PC-9 (cell line): ENCODE results near the gene PROK2. TPM values are rescaled to one million over a fixed set of nuclear protein-coding genes. Genes with fewer than 3 reads are reported as not detected.

Experiments
- BruUV-seq: library from RNA; stranded (reverse); fragments of 400-500 nt; replicated peaks from 2 replicates; lab custom pipeline; 2021; lab: Mats Ljungman, UMichigan
- CTCF ChIA-PET: fragments of 300-600 bp; sonication (Branson Sonifier 250); formaldehyde crosslinking; loops from one replicate; lab custom pipeline; 2022; ENCODE audit warnings: antibody characterized with exemption; lab: Charles Lee
- POLR2A ChIA-PET: fragments of 300-600 bp; sonication (Branson Sonifier 250); formaldehyde crosslinking; loops from one replicate; lab custom pipeline; 2022; ENCODE audit warnings: antibody characterized with exemption; ENCODE audit not compliant: unreplicated experiment; lab: Charles Lee
- DNase-seq, 2 experiments: peaks; one replicate each; pipeline versions ENCODE4 v3.0.0 to v3.0.0-alpha.2; 2015 to 2022; ENCODE audit warnings: mixed read lengths in 1 of 2
- H2AFZ ChIP-seq: fragments of 200-600 bp; sonication (generic); 2 replicates; pipeline ENCODE4 v1.8.1; 2017; ENCODE audit warnings: antibody characterized with exemption
- H3F3A ChIP-seq: fragments of 200-600 bp; sonication (generic); 2 replicates; pipeline ENCODE4 v1.8.1; 2017; ENCODE audit warnings: antibody characterized with exemption, mild to moderate bottlenecking, low read depth; ENCODE audit not compliant: insufficient read depth
- H3K27ac ChIP-seq: fragments of 200-600 bp; sonication (generic); 2 replicates; pipeline ENCODE4 v1.6.1; 2016; ENCODE audit warnings: mixed run types
- H3K27me3 ChIP-seq: fragments of 200-600 bp; sonication (generic); 2 replicates; pipeline ENCODE4 v1.6.1; 2016; ENCODE audit warnings: low read depth, mixed run types; ENCODE audit not compliant: insufficient read depth
- H3K36me3 ChIP-seq: fragments of 200-600 bp; sonication (generic); 2 replicates; pipeline ENCODE4 v1.6.1; 2016; ENCODE audit warnings: low read depth, mixed run types
- H3K4me1 ChIP-seq: fragments of 200-600 bp; sonication (generic); replicated peaks from 2 replicates; pipeline ENCODE4 v1.6.1; 2016; ENCODE audit warnings: mixed run types; ENCODE audit not compliant: insufficient read depth
- H3K4me2 ChIP-seq: fragments of 200-600 bp; sonication (generic); 2 replicates; pipeline ENCODE4 v1.6.1; 2017; ENCODE audit warnings: mixed run types
- H3K4me3 ChIP-seq: fragments of 200-600 bp; sonication (generic); 2 replicates; pipeline ENCODE4 v1.6.1; 2016; ENCODE audit warnings: mixed run types
- H3K79me2 ChIP-seq: fragments of 200-600 bp; sonication (generic); 2 replicates; pipeline ENCODE4 v1.6.1; 2017; ENCODE audit warnings: low read depth, mixed run types
- H3K9me2 ChIP-seq: fragments of 200-600 bp; sonication (generic); 2 replicates; pipeline ENCODE4 v1.8.1; 2017; ENCODE audit warnings: mild to moderate bottlenecking; ENCODE audit not compliant: insufficient read depth
- H3K9me3 ChIP-seq: fragments of 200-600 bp; sonication (generic); 2 replicates; pipeline ENCODE4 v1.8.1; 2016; ENCODE audit warnings: low read depth; ENCODE audit not compliant: insufficient read depth
- H4K20me1 ChIP-seq: fragments of 200-600 bp; sonication (generic); 2 replicates; pipeline ENCODE4 v1.8.1; 2017; ENCODE audit not compliant: insufficient read depth
- CTCF ChIP-seq: fragments of 200-600 bp; sonication (generic); conservative IDR thresholded peaks from 2 replicates; pipeline ENCODE4 v1.6.1; 2017; ENCODE audit warnings: mixed run types, antibody characterized with exemption, mild to moderate bottlenecking, moderate library complexity
- EZH2 ChIP-seq: fragments of 200-600 bp; sonication (generic); IDR thresholded peaks from 2 replicates; pipeline ENCODE4 v1.8.0; 2017; ENCODE audit warnings: antibody characterized with exemption, low read depth
- intact Hi-C: fragments of 100-400 bp; cut with micrococcal nuclease; formaldehyde crosslinking; loops from one replicate; pipeline ENCODE4 v1.10.0; 2022; ENCODE audit not compliant: unreplicated experiment
- total RNA-seq: library from RNA; stranded (reverse); gene quantifications from 2 replicates; pipeline ENCODE4 v1.2.3, GENCODE V29; 2021

PROK2 gene
- total RNA-seq, 1 experiment from 2014 or later = not detected

GRCh38 chr3:71776538-71776937, 8.4 kb downstream of the PROK2 start:
- no peak overlapping the region for H3K27ac ChIP-seq
- no peaks in the 10 kb centered on the region for H4K20me1 ChIP-seq
- ChIA-PET POLR2A (no interaction called here), CTCF (no interaction called here)
- intact Hi-C loops = no loop called here
- no peaks in the 10 kb centered on the region for H3K79me2 ChIP-seq
- H3K4me3 ChIP-seq = no peak overlapping the region
- H3K4me2 ChIP-seq = no peak overlapping the region
- TF ChIP-seq CTCF (no peak), EZH2 (no peak)
- H3K36me3 ChIP-seq = no peaks in the 10 kb centered on the region
- H3K9me3 ChIP-seq = no peaks in the 10 kb centered on the region
- H3K4me1 ChIP-seq = no peaks in the 10 kb centered on the region
- DNase-seq = no peak
- peaks cover 21% of the 10 kb centered on the region; the same call in 1 of the 2 replicates for H3K27me3 ChIP-seq
- H3F3A ChIP-seq = no peaks in the 10 kb centered on the region
- no TSS peak for BruUV-seq
- H3K9me2 ChIP-seq = no peaks in the 10 kb centered on the region
- H2AFZ ChIP-seq = no peak overlapping the region

- Histone ChIP-seq H4K20me1 (no peaks in the 10 kb centered on the region), H3K36me3 (no peaks in the 10 kb centered on the region), H3F3A (no peaks in the 10 kb centered on the region), H3K27me3 (peaks cover 23% of the 10 kb centered on the region; the same call in 1 of the 2 replicates), H3K9me2 (no peaks in the 10 kb centered on the region), H3K4me2 (no peak overlapping the region), H3K79me2 (no peaks in the 10 kb centered on the region), H3K4me3 (no peak overlapping the region), H3K9me3 (no peaks in the 10 kb centered on the region), H3K4me1 (no peaks in the 10 kb centered on the region), H2AFZ (no peak overlapping the region), H3K27ac (no peak overlapping the region)
- TF ChIP-seq CTCF (no peak), EZH2 (no peak)
- ChIA-PET POLR2A (no interaction called here), CTCF (no interaction called here)
- BruUV-seq = no TSS peak
- intact Hi-C loops = no loop called here
- DNase-seq = no peak
Observed at GRCh38 chr3:71771884-71772283, 13.1 kb downstream of the PROK2 start.

GRCh38 chr3:71771126-71771525, 13.8 kb downstream of the PROK2 start:
- no peaks in the 10 kb centered on the region for H3K36me3 ChIP-seq

More at GRCh38 chr3:71771126-71771525, 13.8 kb downstream of the PROK2 start:
- H3K4me3 ChIP-seq = no peak overlapping the region
- H3K9me2 ChIP-seq = no peaks in the 10 kb centered on the region
- intact Hi-C loops = no loop called here
- H3K9me3 ChIP-seq = no peaks in the 10 kb centered on the region
- H3K4me2 ChIP-seq = no peak overlapping the region
- no peaks in the 10 kb centered on the region for H3K4me1 ChIP-seq
- H2AFZ ChIP-seq = no peak overlapping the region
- no peaks in the 10 kb centered on the region for H3K79me2 ChIP-seq
- POLR2A ChIA-PET = no interaction called here
- DNase-seq = no peak
- no peaks in the 10 kb centered on the region for H3F3A ChIP-seq
- no TSS peak for BruUV-seq
- CTCF ChIA-PET = no interaction called here
- TF ChIP-seq EZH2 = no peak
- no peak for TF ChIP-seq CTCF
- H3K27ac ChIP-seq = no peak overlapping the region
- H4K20me1 ChIP-seq = no peaks in the 10 kb centered on the region
- peaks cover 24% of the 10 kb centered on the region; the same call in 1 of the 2 replicates for H3K27me3 ChIP-seq
